H1 (cell line): Measurements from ENCODE around the gene DLL4. TPM values are rescaled to one million over a fixed set of nuclear protein-coding genes. Genes with fewer than 3 reads are reported as not detected.

Source experiments
- CTCF ChIA-PET: fragments of 300-600 bp; sonication (Branson Sonifier 250); formaldehyde crosslinking; loops from one replicate; lab custom pipeline; 2021; ENCODE audit not compliant: partially characterized antibody; lab: Charles Lee
- POLR2A ChIA-PET: fragments of 300-600 bp; sonication (Branson Sonifier 250); formaldehyde crosslinking; loops from one replicate; lab custom pipeline; 2021; ENCODE audit warnings: inconsistent platforms; ENCODE audit not compliant: partially characterized antibody; lab: Charles Lee
- DNase-seq, 2 experiments: peaks; one replicate each; pipeline versions ENCODE4 v3.0.0 to v3.0.0-alpha.2; 2010 to 2022; ENCODE audit warnings: low spot score in 2 of 2, low read depth in 1 of 2, mixed read lengths in 1 of 2
- FAIRE-seq: peaks from 2 replicates; lab custom pipeline; 2011; peaks lifted over from hg19 to GRCh38; lab: Jason Lieb, UNC
- H2AFZ ChIP-seq: 2 replicates; pipeline ENCODE4 v1.8.1; 2012; ENCODE audit warnings: low read length, inconsistent platforms
- H2AK5ac ChIP-seq: 2 replicates; pipeline ENCODE4 v1.6.1; 2013; ENCODE audit warnings: low read depth, low read length
- H2BK120ac ChIP-seq: replicated peaks from 2 replicates; pipeline ENCODE3; 2013; ENCODE audit warnings: low read depth, low read length, inconsistent platforms
- H2BK12ac ChIP-seq: 2 replicates; pipeline ENCODE4 v1.6.1; 2013; ENCODE audit warnings: low read depth, low read length
- H2BK15ac ChIP-seq: 2 replicates; pipeline ENCODE4 v1.6.1; 2013; ENCODE audit warnings: low read length
- H2BK20ac ChIP-seq: 2 replicates; pipeline ENCODE4 v1.6.1; 2013; ENCODE audit warnings: low read length
- H2BK5ac ChIP-seq: 2 replicates; pipeline ENCODE4 v1.6.1; 2013; ENCODE audit warnings: low read depth, low read length
- H3K14ac ChIP-seq: 2 replicates; pipeline ENCODE4 v1.6.1; 2013; ENCODE audit warnings: inconsistent platforms; ENCODE audit not compliant: insufficient read length
- H3K18ac ChIP-seq: 2 replicates; pipeline ENCODE4 v1.6.1; 2013; ENCODE audit warnings: low read length; ENCODE audit errors: extremely low read depth
- H3K23ac ChIP-seq: 2 replicates; pipeline ENCODE4 v1.6.1; 2013; ENCODE audit warnings: inconsistent platforms; ENCODE audit not compliant: insufficient read length
- H3K23me2 ChIP-seq: 2 replicates; pipeline ENCODE4 v1.6.1; 2013; ENCODE audit warnings: low read depth, low read length
- H3K27ac ChIP-seq: 2 replicates; pipeline ENCODE4 v1.6.1; 2011; ENCODE audit warnings: low read depth, low read length, inconsistent platforms
- H3K27me3 ChIP-seq, 4 experiments: replicated peaks in 1 of 4; 1 replicate in 1 of 4; 2 replicates in 3 of 4; pipeline versions ENCODE4 v1.6.1 to v1.8.1; 2011 to 2013; ENCODE audit warnings: low read length in 3 of 4, mild to moderate bottlenecking in 3 of 4, inconsistent platforms in 2 of 4, mixed read lengths in 2 of 4, moderate library complexity in 1 of 4; ENCODE audit not compliant: control insufficient read depth in 3 of 4, insufficient read depth in 3 of 4; ENCODE audit errors: extremely low read depth in 1 of 4
- H3K36me3 ChIP-seq, 4 experiments: 2 replicates each; pipeline versions ENCODE4 v1.6.1 to v1.8.1; 2011 to 2013; ENCODE audit warnings: mild to moderate bottlenecking in 4 of 4, low read length in 3 of 4, moderate library complexity in 2 of 4, control low read depth in 1 of 4, inconsistent platforms in 1 of 4; ENCODE audit not compliant: insufficient read depth in 4 of 4, control insufficient read depth in 2 of 4
- H3K4ac ChIP-seq: replicated peaks from 2 replicates; pipeline ENCODE3; 2013; ENCODE audit warnings: low read length, low read depth, mixed read lengths, inconsistent platforms; ENCODE audit not compliant: insufficient read length
- H3K4me1 ChIP-seq, 4 experiments: replicated peaks in 1 of 4; 1 replicate in 1 of 4; 2 replicates in 3 of 4; pipeline versions ENCODE4 v1.6.1 to v1.8.1; 2011 to 2013; ENCODE audit warnings: low read length in 3 of 4, inconsistent platforms in 2 of 4, mixed read lengths in 1 of 4; ENCODE audit not compliant: insufficient read depth in 4 of 4, control insufficient read depth in 3 of 4
- H3K4me2 ChIP-seq, 2 experiments: 2 replicates each; pipeline versions ENCODE4 v1.6.1 to v1.8.1; 2011 to 2013; ENCODE audit warnings: low read depth in 2 of 2, low read length in 2 of 2, control low read depth in 1 of 2, inconsistent platforms in 1 of 2, mild to moderate bottlenecking in 1 of 2; ENCODE audit not compliant: insufficient read depth in 1 of 2
- H3K4me3 ChIP-seq, 4 experiments: fragments of 200-600, 300-600 bp in 1 of 4; sonication (generic), shearing (Covaris generic), sonication (Bioruptor Twin) in 1 of 4; 2 replicates each; pipeline versions ENCODE4 v1.5.1 to v1.8.1; 2011 to 2016; ENCODE audit warnings: low read length in 4 of 4, low read depth in 3 of 4, control low read depth in 2 of 4, inconsistent platforms in 2 of 4, mild to moderate bottlenecking in 2 of 4, mixed read lengths in 1 of 4, moderate library complexity in 1 of 4; ENCODE audit not compliant: insufficient read depth in 2 of 4; ENCODE audit errors: extremely low read depth in 1 of 4
- H3K56ac ChIP-seq: replicated peaks from 2 replicates; pipeline ENCODE3; 2013; ENCODE audit warnings: low read depth, mild to moderate bottlenecking, mixed read lengths, low read length, inconsistent platforms; ENCODE audit not compliant: insufficient read length
- H3K79me1 ChIP-seq: 2 replicates; pipeline ENCODE4 v1.6.1; 2013; ENCODE audit warnings: low read depth, low read length, control low read depth
- H3K79me2 ChIP-seq, 2 experiments: 2 replicates each; pipeline versions ENCODE4 v1.6.1 to v1.8.1; 2012 to 2013; ENCODE audit warnings: low read length in 2 of 2, mild to moderate bottlenecking in 2 of 2, inconsistent platforms in 1 of 2; ENCODE audit not compliant: insufficient read depth in 2 of 2, control insufficient read depth in 1 of 2
- H3K9ac ChIP-seq, 4 experiments: replicated peaks in 1 of 4; 1 replicate in 1 of 4; 2 replicates in 3 of 4; pipeline versions ENCODE4 v1.6.1 to v1.8.1; 2011 to 2013; ENCODE audit warnings: low read depth in 3 of 4, low read length in 3 of 4, control low read depth in 2 of 4, mild to moderate bottlenecking in 2 of 4, moderate library complexity in 2 of 4, inconsistent platforms in 1 of 4; ENCODE audit errors: extremely low read depth in 1 of 4
- H3K9me3 ChIP-seq, 2 experiments: 2 replicates each; pipeline versions ENCODE4 v1.6.1 to v1.8.1; 2012 to 2013; ENCODE audit warnings: mild to moderate bottlenecking in 2 of 2, moderate library complexity in 2 of 2, control low read depth in 1 of 2, inconsistent platforms in 1 of 2, low read depth in 1 of 2, low read length in 1 of 2, mixed read lengths in 1 of 2; ENCODE audit not compliant: insufficient read depth in 2 of 2
- H4K20me1 ChIP-seq, 2 experiments: replicated peaks in 1 of 2; 2 replicates each; pipeline versions ENCODE3 to v1.8.1; 2011 to 2013; ENCODE audit warnings: inconsistent platforms in 2 of 2, low read length in 2 of 2, mild to moderate bottlenecking in 1 of 2; ENCODE audit not compliant: insufficient read depth in 2 of 2, control insufficient read depth in 1 of 2
- H4K5ac ChIP-seq: 2 replicates; pipeline ENCODE4 v1.6.1; 2013; ENCODE audit warnings: low read length, low read depth, mixed read lengths, inconsistent platforms; ENCODE audit not compliant: insufficient read length
- H4K8ac ChIP-seq: 2 replicates; pipeline ENCODE4 v1.8.0; 2013; ENCODE audit warnings: mild to moderate bottlenecking, moderate library complexity, low read length, inconsistent platforms; ENCODE audit not compliant: insufficient read depth; ENCODE audit errors: extremely low read depth
- H4K91ac ChIP-seq: replicated peaks from 2 replicates; pipeline ENCODE3; 2013; ENCODE audit warnings: low read length, mixed read lengths, inconsistent platforms; ENCODE audit not compliant: insufficient read length
- CHD2 ChIP-seq: IDR thresholded peaks from 2 replicates; pipeline ENCODE4 v1.6.1; 2012; ENCODE audit warnings: low read length, improper control_type of control experiment
- SP1 ChIP-seq: IDR thresholded peaks from 2 replicates; pipeline ENCODE4 v1.6.1; 2011; ENCODE audit warnings: low read depth, low read length
- SUZ12 ChIP-seq: fragments of 200-600 bp; sonication (generic); IDR thresholded peaks from 2 replicates; pipeline ENCODE4 v1.6.1; 2012; ENCODE audit warnings: mild to moderate bottlenecking, inconsistent platforms, low read length, moderate library complexity, mixed read lengths
- WGBS, 2 experiments: shearing (Covaris generic) in 1 of 2; methylation state at CpG; one replicate each; pipeline versions ENCODE4 v1.1.6 to v1.1.7; 2013 to 2015; ENCODE audit warnings: low lambda C conversion rate in 2 of 2, mixed read lengths in 2 of 2, inconsistent platforms in 1 of 2, low coverage in 1 of 2, missing lambda C conversion rate in 1 of 2; ENCODE audit not compliant: insufficient replicate concordance in 2 of 2, insufficient coverage in 1 of 2, insufficient read length in 1 of 2; ENCODE audit errors: extremely low coverage in 1 of 2, missing lambda C conversion rate in 1 of 2; 5-methylcytosine and 5-hydroxymethylcytosine counted together
- polyA plus RNA-seq, 7 experiments: library from polyadenylated mRNA; depleted of rRNA in 3 of 7; stranded (reverse) in 5 of 7; unstranded in 2 of 7; fragments of >200 nt in 5 of 7; fragments of 200-250 nt in 2 of 7; gene quantifications; 1 replicate in 5 of 7; 2 replicates in 1 of 7; 4 replicates in 1 of 7; pipeline versions ENCODE4 v1.2.1 to v1.2.3, GENCODE V29; 2011 to 2013; ENCODE audit warnings: missing spikeins in 2 of 7, mixed read lengths in 2 of 7
- total RNA-seq: library from RNA; stranded (reverse); fragmentation: NEBNext Ultra II Directional; extraction: Animal tissue kit (Norgen Biotek cat#: 25700); gene quantifications from 2 replicates; pipeline ENCODE4 v1.2.1, GENCODE V29; 2021

The DLL4 gene
- total and polyA plus RNA-seq, 2 of the 8 experiments (the other 6 are each of a cell fraction or from before 2014, with no cell fraction given), result 0.23 to 0.60 TPM

DNA sequence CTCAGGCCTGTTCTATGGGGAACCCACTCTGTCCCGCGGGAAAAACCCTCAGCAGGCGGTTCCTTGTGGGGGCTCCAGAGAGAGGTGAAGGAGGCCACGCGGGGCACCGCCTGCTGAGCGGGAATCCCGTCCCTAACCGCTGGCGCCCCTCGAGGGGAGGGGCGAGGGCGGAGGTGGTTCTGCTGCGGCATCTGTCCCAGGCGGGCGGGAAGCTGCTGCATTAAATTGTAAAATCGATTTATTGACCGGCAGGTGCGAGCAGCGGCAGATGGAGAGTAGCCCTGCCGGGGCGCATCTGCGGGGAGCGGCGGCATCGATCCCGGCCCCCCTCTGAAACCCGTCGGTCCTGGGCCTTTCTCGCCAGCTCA is 3.7 kb upstream of the DLL4 start:
- Histone ChIP-seq H4K91ac (no peak overlapping the region), H3K18ac (no peak overlapping the region), H3K56ac (no peak overlapping the region), H4K20me1 (peaks cover 0 to 19% of the 10 kb centered on the region in 2 experiments), H3K9me3 (no peaks in the 10 kb centered on the region), H3K27ac (no peak overlapping the region), H2BK5ac (no peak overlapping the region), H3K23me2 (peaks cover 29% of the 10 kb centered on the region; the same call in 1 of the 2 replicates), H3K36me3 (no peaks in the 10 kb centered on the region), H3K4ac (no peak overlapping the region), H3K23ac (no peak overlapping the region), H3K4me1 (peaks cover 3 to 29% (median 19%) of the 10 kb centered on the region in 4 experiments), H2BK12ac (peak overlapping the region; percentile 29; the same call in 1 of the 2 replicates), H3K4me3 (peak overlapping the region; percentile 16 to 71 (median 29); a peak in 7 of 8 replicates), H4K8ac (no peak overlapping the region), H3K4me2 (peak overlapping the region; percentile 87 to 97), H3K27me3 (peaks cover 62 to 96% (median 85%) of the 10 kb centered on the region in 4 experiments), H4K5ac (no peak overlapping the region), H2BK15ac (no peak overlapping the region), H3K79me2 (no peaks in the 10 kb centered on the region), H3K9ac (no peak overlapping the region), H2AFZ (no peak overlapping the region; the same call in 1 of the 2 replicates), H2BK120ac (no peak overlapping the region), H2AK5ac (no peak overlapping the region), H3K14ac (no peak overlapping the region), H2BK20ac (no peak overlapping the region), H3K79me1 (no peaks in the 10 kb centered on the region)
- no peak for FAIRE-seq
- no peak for TF ChIP-seq SP1
- TF ChIP-seq CHD2, result peak; percentile 56
- peak; percentile 47 for TF ChIP-seq SUZ12
- POLR2A ChIA-PET, result interaction anchor here (0.8 to 43.8 kb wide), 6 partner anchors 7 to 96 kb away, joined by 3 to 1505 read pairs (median 38); partner anchors contain the start of gene CHAC1
- no peak for DNase-seq
- 3% methylated on average over 30 of the region's 30 CpGs; no CpG with 5 or more reads in 1 of the 2 experiments for WGBS, 2 experiments
- CTCF ChIA-PET, result interaction anchor here (0.6 to 33.1 kb wide), 6 partner anchors 1 to 268 kb away, joined by 3 to 619 read pairs (median 296); partner anchors contain the start of genes CHAC1, DLL4 and VPS18
